Kidney epithelial cell (primary cell): Measurements from ENCODE around the gene ZNF641. TPM values are rescaled to one million over a fixed set of nuclear protein-coding genes. Genes with fewer than 3 reads are reported as not detected.

Experiments used
- DNase-seq: peaks from one replicate; pipeline ENCODE4 v3.0.0-alpha.2; 2010; ENCODE audit warnings: low read depth
- H3K27me3 ChIP-seq: 2 replicates; pipeline ENCODE4 v1.6.0; 2011; ENCODE audit warnings: low read length; ENCODE audit not compliant: control insufficient read depth, insufficient read depth
- H3K36me3 ChIP-seq: 2 replicates; pipeline ENCODE4 v1.5.1; 2011; ENCODE audit warnings: low read length; ENCODE audit not compliant: control insufficient read depth, insufficient read depth
- H3K4me3 ChIP-seq: 2 replicates; pipeline ENCODE4 v1.5.1; 2011; ENCODE audit warnings: low read depth, mild to moderate bottlenecking, control low read depth, low read length
- total RNA-seq: library from RNA; depleted of rRNA; stranded (reverse); fragments of >200 nt; gene quantifications from 2 replicates; pipeline ENCODE4 v1.2.3, GENCODE V29; 2015
- TF ChIP-seq, protein P1 (sequence below): IDR thresholded peaks from 2 replicates; pipeline ENCODE4 v1.5.1; 2011; ENCODE audit warnings: mild to moderate bottlenecking, moderate library complexity, low read length, control low read depth, inconsistent platforms; ENCODE audit not compliant: insufficient read depth, poor library complexity, severe bottlenecking

ZNF641 gene
- total RNA-seq, 1 donor from 2014 or later: 13.5 TPM

DNA sequence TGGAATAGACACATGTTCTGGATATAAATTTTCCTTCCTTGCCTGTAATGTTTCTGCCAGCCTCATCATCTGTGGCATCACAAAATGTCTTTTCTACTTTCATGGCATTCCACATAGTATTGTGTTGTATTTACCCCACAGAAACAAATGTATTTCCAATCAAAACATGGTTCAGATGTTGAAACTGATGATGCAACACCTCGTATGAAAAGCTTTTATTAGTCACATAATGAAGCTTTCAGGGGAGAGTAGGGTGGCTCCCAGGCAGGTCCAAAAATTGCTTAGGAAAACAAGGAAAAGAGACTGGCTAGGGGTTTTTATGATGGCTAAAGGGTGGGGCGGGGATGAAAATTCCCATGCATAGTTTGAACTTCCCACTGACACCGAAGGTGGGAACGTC, 29.1 kb upstream of the ZNF641 start:
- Histone ChIP-seq H3K36me3 (no peaks in the 10 kb centered on the region), H3K4me3 (no peak overlapping the region), H3K27me3 (no peaks in the 10 kb centered on the region)
- TF ChIP-seq, protein P1, sequence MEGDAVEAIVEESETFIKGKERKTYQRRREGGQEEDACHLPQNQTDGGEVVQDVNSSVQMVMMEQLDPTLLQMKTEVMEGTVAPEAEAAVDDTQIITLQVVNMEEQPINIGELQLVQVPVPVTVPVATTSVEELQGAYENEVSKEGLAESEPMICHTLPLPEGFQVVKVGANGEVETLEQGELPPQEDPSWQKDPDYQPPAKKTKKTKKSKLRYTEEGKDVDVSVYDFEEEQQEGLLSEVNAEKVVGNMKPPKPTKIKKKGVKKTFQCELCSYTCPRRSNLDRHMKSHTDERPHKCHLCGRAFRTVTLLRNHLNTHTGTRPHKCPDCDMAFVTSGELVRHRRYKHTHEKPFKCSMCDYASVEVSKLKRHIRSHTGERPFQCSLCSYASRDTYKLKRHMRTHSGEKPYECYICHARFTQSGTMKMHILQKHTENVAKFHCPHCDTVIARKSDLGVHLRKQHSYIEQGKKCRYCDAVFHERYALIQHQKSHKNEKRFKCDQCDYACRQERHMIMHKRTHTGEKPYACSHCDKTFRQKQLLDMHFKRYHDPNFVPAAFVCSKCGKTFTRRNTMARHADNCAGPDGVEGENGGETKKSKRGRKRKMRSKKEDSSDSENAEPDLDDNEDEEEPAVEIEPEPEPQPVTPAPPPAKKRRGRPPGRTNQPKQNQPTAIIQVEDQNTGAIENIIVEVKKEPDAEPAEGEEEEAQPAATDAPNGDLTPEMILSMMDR: no peak
- no peak for DNase-seq

DNA sequence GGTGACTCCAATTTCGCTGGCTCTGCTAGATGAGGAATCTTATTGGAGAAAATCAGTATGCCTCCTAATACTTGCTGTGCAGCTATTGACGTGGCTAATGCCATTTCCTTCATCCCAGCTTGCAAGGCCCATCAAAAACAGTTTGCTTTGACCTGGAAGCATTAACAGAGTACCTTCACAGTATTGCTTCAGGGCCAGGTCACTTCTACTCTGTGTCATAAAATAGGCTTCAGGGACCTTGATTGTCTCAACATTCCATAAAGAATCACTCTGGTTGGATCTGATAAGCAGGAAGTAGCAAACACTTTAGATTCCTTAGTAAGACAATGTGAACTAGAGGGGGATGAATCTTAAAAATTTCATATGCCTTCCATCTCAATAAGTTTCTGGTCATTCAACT, 26.9 kb upstream of the ZNF641 start:
- DNase-seq: no peak
- Histone ChIP-seq H3K27me3 (no peaks in the 10 kb centered on the region), H3K4me3 (no peak overlapping the region), H3K36me3 (no peaks in the 10 kb centered on the region)
- TF ChIP-seq, protein P1: no peak

DNA sequence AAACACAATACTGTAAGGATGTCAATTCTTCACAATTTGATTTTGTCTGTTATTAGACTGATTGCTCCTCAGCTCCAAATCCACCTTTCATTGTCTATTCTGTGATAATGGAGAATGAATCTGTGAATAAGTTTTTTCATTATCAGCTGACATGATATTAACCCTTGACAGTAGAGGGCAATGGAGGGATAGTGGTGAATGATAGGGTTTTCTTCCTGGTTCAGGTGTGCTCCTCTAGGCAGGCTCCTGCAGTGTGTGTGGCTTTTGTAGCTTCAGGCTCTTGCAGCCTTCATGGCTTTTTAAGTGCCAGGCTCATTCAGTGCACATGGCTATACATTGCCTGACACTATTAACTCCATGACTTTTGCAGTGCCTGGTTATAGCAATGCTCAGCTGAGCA, 23.4 kb upstream of the ZNF641 start:
- TF ChIP-seq, protein P1: no peak

DNA sequence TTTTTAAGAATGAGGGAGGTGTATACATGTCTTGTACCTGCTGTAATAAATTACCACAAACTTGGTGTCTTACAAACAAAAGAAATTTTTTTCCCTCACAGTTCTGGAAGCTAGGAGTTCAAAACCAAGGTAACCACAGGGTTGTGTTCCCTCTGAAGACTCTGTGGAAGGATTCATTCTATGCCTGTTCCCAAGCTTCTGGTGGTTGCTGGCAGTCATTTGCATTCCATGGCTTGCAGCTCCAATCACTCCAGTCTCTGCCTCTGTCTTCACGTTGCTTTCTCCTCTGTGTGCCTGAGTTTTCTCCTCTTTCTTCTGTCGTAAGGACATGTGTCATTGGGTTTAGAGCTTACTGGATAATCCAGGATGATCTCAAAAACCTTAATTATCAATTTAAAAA, 15.4 kb upstream of the ZNF641 start:
- DNase-seq: no peak
- Histone ChIP-seq H3K27me3 (no peaks in the 10 kb centered on the region), H3K36me3 (no peaks in the 10 kb centered on the region), H3K4me3 (no peak overlapping the region)
- TF ChIP-seq, protein P1: no peak

More for the DNA sequence above, 23.4 kb upstream of the ZNF641 start:
- DNase-seq: no peak
- Histone ChIP-seq H3K4me3 (no peak overlapping the region), H3K27me3 (no peaks in the 10 kb centered on the region), H3K36me3 (no peaks in the 10 kb centered on the region)

DNA sequence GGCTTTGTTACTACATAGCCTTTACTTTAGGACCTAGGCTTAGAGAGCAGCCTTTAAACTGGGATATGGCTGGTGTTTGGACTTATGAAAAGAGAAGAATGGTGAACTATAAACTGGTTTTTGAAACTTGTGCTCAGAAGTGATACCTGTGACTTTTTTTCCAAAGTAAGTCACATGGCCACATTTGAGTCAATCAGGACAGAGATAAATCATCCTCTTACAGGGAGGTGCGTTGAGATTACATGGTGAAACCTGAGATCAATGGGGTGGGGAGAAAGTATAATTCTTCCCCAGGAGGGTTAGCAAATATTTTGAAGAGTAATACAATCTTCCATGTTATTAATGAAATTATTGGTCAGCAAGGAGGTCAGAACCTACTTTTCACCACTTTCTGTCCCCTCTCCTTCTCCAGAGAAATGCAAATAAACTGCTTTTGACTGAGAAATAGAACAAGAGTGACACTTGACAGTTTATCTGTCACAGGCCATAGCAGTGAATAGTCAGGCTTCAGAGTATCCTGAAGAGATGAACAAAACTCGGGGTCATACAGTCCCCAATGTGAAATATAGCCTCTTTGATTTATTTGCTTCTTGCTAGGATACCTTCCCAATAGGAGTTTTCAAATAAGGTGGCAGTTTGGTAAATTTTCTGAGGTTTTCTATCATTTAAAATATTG, 11.1 kb upstream of the ZNF641 start:
- H3K27me3 ChIP-seq: no peaks in the 10 kb centered on the region
- H3K36me3 ChIP-seq: no peaks in the 10 kb centered on the region
- DNase-seq: no peak
- TF ChIP-seq, protein P1: no peak
- H3K4me3 ChIP-seq: no peak overlapping the region

DNA sequence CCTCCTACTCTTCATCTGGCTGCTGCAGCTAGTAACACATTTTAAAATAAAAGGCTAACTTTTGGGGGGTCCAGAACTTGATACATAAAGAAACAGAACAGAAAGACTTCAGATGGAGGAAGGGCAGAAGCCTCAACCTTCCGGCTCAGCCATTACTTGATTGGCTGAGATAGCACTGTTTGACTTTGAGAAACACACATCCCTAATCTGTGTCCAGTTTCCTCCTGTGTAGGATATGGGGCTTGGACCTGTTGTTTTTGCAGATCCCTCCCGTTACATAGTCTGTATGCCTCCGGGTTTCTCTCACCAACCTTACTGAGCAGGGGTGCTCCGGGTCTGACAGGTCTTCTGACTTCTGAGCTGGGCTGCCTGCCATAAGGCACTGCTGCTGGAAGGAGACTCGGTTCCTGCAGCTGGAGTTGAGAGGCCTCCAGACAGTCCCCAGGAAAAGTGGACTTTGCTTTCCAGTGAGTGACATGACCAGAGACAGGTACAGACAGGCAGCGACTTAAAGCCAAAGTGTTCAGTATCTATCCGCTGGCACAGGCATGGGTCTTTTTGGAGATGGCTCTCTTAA, 8.3 kb upstream of the ZNF641 start:
- no peak overlapping the region for H3K4me3 ChIP-seq
- H3K36me3 ChIP-seq: no peaks in the 10 kb centered on the region
- no peaks in the 10 kb centered on the region for H3K27me3 ChIP-seq
- no peak for DNase-seq
- TF ChIP-seq, protein P1: no peak
